DOHH2 (cell line): ENCODE results near the gene SMAD5.

Experiments
- CTCF ChIP-seq: fragments of 200-600 bp; sonication (generic); IDR thresholded peaks from one replicate; pipeline ENCODE4 v1.5.1; 2014; ENCODE audit warnings: antibody characterized with exemption, mild to moderate bottlenecking, low read depth, low read length; ENCODE audit not compliant: poor library complexity, severe bottlenecking
- EZH2phosphoT487 ChIP-seq: fragments of 200-600 bp; sonication (generic); IDR thresholded peaks from 2 replicates; pipeline ENCODE4 v1.6.1; 2017; ENCODE audit warnings: borderline replicate concordance, mild to moderate bottlenecking, antibody characterized with exemption, low read length, moderate library complexity, mixed read lengths

GRCh38 chr5:136222580-136223235 is 90.1 kb downstream of the SMAD5 start:
- TF ChIP-seq CTCF (no peak), EZH2phosphoT487 (no peak)
